ENCODE data around the gene SLC25A14. TPM values are rescaled to one million over a fixed set of nuclear protein-coding genes. Genes with fewer than 3 reads are reported as not detected.
"Not testable (repeated sequence)": the region's sequence is repeated elsewhere in the genome, so short reads cannot be mapped to it uniquely, and the experiment has no call there.

Gene SLC25A14
- total RNA-seq, 6 donors from 2014 or later = 7.6 to 16.1 (median 8.3) TPM

- TF ChIP-seq CTCF (IDR thresholded peaks at IDR 0.05) (no peak), POLR2A (IDR thresholded peaks at IDR 0.05) (no peak), POLR2AphosphoS5 (IDR thresholded peaks at IDR 0.05) (no peak), EP300 (IDR thresholded peaks at IDR 0.05) (no peak)
- H3K4me3 ChIP-seq = no peak overlapping the region
- no peaks in the 10 kb centered on the region for H3K27me3 ChIP-seq
- DNase-seq = no peak
- no peaks in the 10 kb centered on the region for H3K36me3 ChIP-seq
- no peak overlapping the region for H3K27ac ChIP-seq
- no peaks in the 10 kb centered on the region for H3K9me3 ChIP-seq
- 77 to 100% methylated on average over 3 to 5 of the region's 5 CpGs for WGBS, 2 donors
- peak in 1 of 2 donors; percentile 59 for ATAC-seq (ENCODE audit: low FRiP score in 2 of 2)
- no peaks in the 10 kb centered on the region for H3K4me1 ChIP-seq
Measured at GRCh38 chrX:130304587-130305368, 34.9 kb upstream of the SLC25A14 start.

GRCh38 chrX:130319886-130320285 is 19.8 kb upstream of the SLC25A14 start:
- not testable (repeated sequence) for DNase-seq; H3K27me3 ChIP-seq; H3K36me3 ChIP-seq; H3K9me3 ChIP-seq; ATAC-seq (ENCODE audit: low FRiP score in 2 of 2); H3K4me3 ChIP-seq; H3K27ac ChIP-seq; H3K4me1 ChIP-seq
- WGBS, 2 donors = 54 to 55% methylated on average over 3 of the region's 3 CpGs

- Histone ChIP-seq H3K4me3 (no peak overlapping the region), H3K4me1 (no peaks in the 10 kb centered on the region), H3K27ac (no peak overlapping the region), H3K27me3 (no peaks in the 10 kb centered on the region), H3K9me3 (peaks cover 0 to 4% (median 0%) of the 10 kb centered on the region in 4 donors), H3K36me3 (no peaks in the 10 kb centered on the region)
- DNase-seq (no peak), ATAC-seq (ENCODE audit: low FRiP score in 2 of 2) (no peak)
- TF ChIP-seq POLR2AphosphoS5 (IDR thresholded peaks at IDR 0.05) (no peak), EP300 (IDR thresholded peaks at IDR 0.05) (no peak), POLR2A (IDR thresholded peaks at IDR 0.05) (no peak), CTCF (IDR thresholded peaks at IDR 0.05) (no peak)
- 70 to 83% methylated on average over 2 of the region's 2 CpGs for WGBS, 2 donors
Measured at GRCh38 chrX:130321550-130321949, 18.2 kb upstream of the SLC25A14 start.

- Histone ChIP-seq H3K27ac (no peak overlapping the region), H3K9me3 (no peaks in the 10 kb centered on the region), H3K36me3 (no peaks in the 10 kb centered on the region), H3K4me3 (no peak overlapping the region), H3K27me3 (no peaks in the 10 kb centered on the region), H3K4me1 (no peaks in the 10 kb centered on the region)
- DNase-seq = no peak
- whole genome bisulfite sequencing, 2 donors = 65 to 66% methylated on average over 3 of the region's 3 CpGs
- no peak for TF ChIP-seq POLR2AphosphoS5 (IDR thresholded peaks at IDR 0.05)
- no peak for TF ChIP-seq EP300 (IDR thresholded peaks at IDR 0.05)
- no peak for TF ChIP-seq POLR2A (IDR thresholded peaks at IDR 0.05)
- TF ChIP-seq CTCF (IDR thresholded peaks at IDR 0.05) = no peak
- no peak for ATAC-seq (ENCODE audit: low FRiP score in 2 of 2)
Measured at GRCh38 chrX:130330146-130330545, 9.6 kb upstream of the SLC25A14 start.

GRCh38 chrX:130330706-130331105 is 9.0 kb upstream of the SLC25A14 start:
- Histone ChIP-seq H3K4me3 (no peak overlapping the region), H3K9me3 (no peaks in the 10 kb centered on the region), H3K27ac (no peak overlapping the region), H3K27me3 (no peaks in the 10 kb centered on the region), H3K4me1 (no peaks in the 10 kb centered on the region), H3K36me3 (no peaks in the 10 kb centered on the region)
- no peak for TF ChIP-seq EP300 (IDR thresholded peaks at IDR 0.05)
- TF ChIP-seq CTCF (IDR thresholded peaks at IDR 0.05) = peak in 3 of 6 experiments; percentile 16 to 25 (median 19)
- no peak for TF ChIP-seq POLR2AphosphoS5 (IDR thresholded peaks at IDR 0.05)
- TF ChIP-seq POLR2A (IDR thresholded peaks at IDR 0.05) = no peak
- peak in 1 of 2 donors; percentile 43 for DNase-seq
- no peak for ATAC-seq (ENCODE audit: low FRiP score in 2 of 2)
- WGBS, 2 donors = 9 to 16% methylated on average over 6 to 10 of the region's 10 CpGs
